GM12873 (cell line): ENCODE measurements around the gene OGDHL.

Source experiments
- CTCF ChIP-seq: IDR thresholded peaks from 2 replicates; pipeline ENCODE4 v1.5.1; 2012; ENCODE audit warnings: low read depth, mild to moderate bottlenecking, moderate library complexity, low read length, control low read depth; ENCODE audit not compliant: insufficient read depth; ENCODE audit errors: missing control alignments

OGDHL gene

GRCh38 chr10:49711481-49711880, 50.6 kb downstream of the OGDHL start:
- TF ChIP-seq CTCF = no peak

GRCh38 chr10:49710966-49711365, 51.2 kb downstream of the OGDHL start:
- no peak for TF ChIP-seq CTCF

GRCh38 chr10:49709934-49710333, 52.2 kb downstream of the OGDHL start:
- no peak for TF ChIP-seq CTCF

- no peak for TF ChIP-seq CTCF
Observed at GRCh38 chr10:49707585-49707984, 54.5 kb downstream of the OGDHL start.

GRCh38 chr10:49700997-49701396, 61.1 kb downstream of the OGDHL start:
- no peak for TF ChIP-seq CTCF

- TF ChIP-seq CTCF = no peak
Observed at GRCh38 chr10:49700211-49700610, 61.9 kb downstream of the OGDHL start.

- TF ChIP-seq CTCF = no peak
Observed at GRCh38 chr10:49698679-49699078, 63.4 kb downstream of the OGDHL start.
